GM21360 (cell line): Measurements from ENCODE around the gene ASB15.

Source experiments
- ATAC-seq: cut with Tn5 transposase; IDR thresholded peaks from one replicate; pipeline ENCODE4 v1.9.1; 2021; ENCODE audit warnings: mild to moderate bottlenecking, moderate library complexity; ENCODE audit not compliant: unreplicated experiment

The ASB15 gene

GRCh38 chr7:123594813-123595241, 6.8 kb upstream of the ASB15 start:
- no peak for ATAC-seq

DNA sequence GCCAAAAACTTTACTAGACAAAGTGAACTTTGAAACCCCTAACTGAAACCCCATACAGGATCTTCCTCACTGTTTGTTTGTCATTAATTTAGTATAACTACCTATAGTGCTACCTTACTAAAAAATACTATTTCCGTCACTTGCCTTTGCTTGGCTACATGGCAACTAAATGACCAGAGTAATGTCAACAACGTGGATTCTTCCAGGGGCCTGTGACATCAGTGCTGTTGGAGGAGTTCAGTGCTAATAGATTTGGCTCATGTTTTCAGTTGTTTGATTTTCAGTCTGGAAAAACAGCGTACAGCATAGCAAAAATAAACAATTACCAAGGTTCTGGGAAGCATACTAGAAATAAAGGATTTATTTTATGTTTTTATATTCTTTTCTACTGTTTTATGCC, 3.0 kb upstream of the ASB15 start:
- ATAC-seq = no peak

DNA sequence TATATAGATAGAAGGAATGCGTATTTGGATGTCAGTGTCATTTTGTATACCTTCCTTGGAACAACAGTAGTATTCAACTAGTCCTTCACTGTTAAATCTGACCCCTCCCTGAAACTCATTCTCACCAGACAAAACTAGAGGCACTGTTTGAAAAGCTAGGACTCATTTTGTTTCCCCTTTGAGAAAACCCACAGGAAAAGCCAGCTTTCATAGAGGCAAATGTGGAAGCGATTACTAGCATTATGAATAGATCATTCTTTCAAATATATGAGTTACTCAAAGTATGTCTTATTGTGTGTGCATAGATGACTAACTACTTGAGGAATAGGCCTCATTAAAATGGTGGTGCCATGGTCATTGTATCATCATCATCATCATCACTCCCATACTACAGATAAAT, 1.9 kb upstream of the ASB15 start:
- ATAC-seq = no peak

DNA sequence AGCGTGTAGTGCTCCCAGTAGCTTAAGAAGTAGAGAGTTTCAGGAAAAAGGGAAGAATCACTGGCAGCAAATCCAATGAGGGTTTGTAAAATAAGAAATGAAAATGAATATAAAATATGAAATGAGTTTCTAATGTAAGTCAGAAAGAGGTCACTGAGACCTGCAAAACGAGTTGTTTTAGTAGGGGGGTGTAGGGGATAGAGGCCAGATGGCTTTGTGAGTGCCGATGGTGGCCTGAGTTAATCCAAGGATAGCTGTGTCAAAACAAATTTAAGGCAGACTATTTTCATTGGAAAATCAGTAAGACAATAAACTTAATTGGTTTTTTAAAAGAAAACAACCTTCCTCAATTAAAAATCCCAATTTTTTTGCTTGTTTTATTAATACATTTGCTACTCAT, 745 bp upstream of the ASB15 start:
- ATAC-seq = no peak

DNA sequence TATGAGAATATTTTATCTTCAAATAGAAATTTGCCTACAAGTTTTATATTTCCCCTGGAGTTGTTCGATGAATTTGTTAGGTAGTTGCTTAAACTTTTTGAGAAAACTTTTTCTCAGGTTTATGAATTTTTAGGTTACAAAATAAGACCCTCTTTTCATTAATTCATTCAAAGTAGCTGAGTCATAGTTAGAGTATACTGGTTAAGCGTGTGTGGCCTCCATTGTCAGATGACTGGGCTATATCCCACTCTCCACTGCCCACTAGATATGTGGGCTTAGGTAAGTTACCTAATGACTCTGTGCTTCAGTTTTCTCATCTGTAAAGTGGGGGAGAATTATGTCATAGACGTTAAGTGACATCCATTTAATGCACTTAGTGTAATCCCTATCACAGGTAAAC, 1.0 kb downstream of the ASB15 start:
- no peak for ATAC-seq

- ATAC-seq = no peak
Observed at GRCh38 chr7:123604739-123605138, 3.1 kb downstream of the ASB15 start.

- ATAC-seq = no peak
Observed at GRCh38 chr7:123607423-123607975, 5.9 kb downstream of the ASB15 start.

GRCh38 chr7:123608991-123609882, 7.6 kb downstream of the ASB15 start:
- no peak for ATAC-seq

- ATAC-seq = no peak
Observed at GRCh38 chr7:123609883-123610239, 8.2 kb downstream of the ASB15 start.

DNA sequence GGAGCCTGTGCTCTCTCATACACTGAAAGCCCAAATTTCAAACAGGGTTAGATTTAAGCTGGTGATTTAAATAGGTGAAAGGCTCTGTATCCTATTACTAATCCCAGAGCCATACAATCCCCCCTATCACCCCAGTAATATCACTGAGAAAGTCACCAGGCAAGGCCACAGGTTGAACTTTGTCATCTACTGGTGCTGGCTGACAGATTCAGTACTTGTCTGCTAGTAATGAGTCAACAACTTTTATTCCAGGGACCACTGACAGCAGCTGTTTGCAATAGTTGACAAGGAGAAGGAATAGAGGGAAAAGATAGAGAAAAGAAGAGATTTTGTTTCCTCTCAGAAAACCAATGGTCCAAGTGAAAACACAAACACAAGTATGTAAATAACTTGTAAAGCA, 10.4 kb downstream of the ASB15 start:
- no peak for ATAC-seq

DNA sequence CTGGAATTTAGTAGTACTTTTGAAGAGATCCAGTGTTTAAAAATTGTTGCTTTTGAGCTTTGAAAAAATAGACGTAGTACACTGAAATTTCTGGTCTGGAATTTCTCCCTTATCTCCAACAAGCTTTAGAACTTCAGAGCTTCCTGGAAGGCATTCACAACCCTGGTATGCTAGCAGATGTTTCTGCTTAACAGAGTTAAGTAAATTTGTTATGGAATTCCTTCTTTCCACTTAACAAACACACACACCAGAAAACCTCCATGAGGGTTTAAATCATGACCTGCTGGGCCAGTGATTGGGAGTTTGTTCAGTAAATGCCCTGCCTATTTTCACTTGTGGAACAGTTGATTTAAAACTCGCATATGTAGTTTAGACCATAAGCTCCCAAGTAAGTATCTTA, 13.7 kb downstream of the ASB15 start:
- ATAC-seq = no peak

DNA sequence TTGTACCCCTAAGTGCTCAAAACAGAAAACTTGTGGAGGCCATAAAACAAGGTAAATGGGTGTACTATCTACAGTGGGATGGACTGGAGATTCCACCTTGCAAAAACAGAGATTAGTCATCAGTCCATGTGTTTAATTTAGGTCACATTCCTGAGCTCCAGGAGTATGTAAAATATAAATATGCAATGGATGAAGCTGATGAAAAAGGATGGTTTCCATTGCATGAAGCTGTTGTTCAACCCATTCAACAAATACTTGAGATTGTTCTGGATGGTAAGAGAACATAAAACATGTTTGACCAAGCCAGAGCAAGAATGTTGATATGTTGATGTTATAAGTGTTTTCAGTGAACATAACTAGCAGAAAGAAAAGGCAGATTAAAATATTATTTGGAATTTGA, 14.6 kb downstream of the ASB15 start:
- no peak for ATAC-seq

GRCh38 chr7:123621707-123622106, 20.1 kb downstream of the ASB15 start:
- ATAC-seq = no peak

- ATAC-seq = no peak
Observed at GRCh38 chr7:123622660-123623386, 21.2 kb downstream of the ASB15 start.

DNA sequence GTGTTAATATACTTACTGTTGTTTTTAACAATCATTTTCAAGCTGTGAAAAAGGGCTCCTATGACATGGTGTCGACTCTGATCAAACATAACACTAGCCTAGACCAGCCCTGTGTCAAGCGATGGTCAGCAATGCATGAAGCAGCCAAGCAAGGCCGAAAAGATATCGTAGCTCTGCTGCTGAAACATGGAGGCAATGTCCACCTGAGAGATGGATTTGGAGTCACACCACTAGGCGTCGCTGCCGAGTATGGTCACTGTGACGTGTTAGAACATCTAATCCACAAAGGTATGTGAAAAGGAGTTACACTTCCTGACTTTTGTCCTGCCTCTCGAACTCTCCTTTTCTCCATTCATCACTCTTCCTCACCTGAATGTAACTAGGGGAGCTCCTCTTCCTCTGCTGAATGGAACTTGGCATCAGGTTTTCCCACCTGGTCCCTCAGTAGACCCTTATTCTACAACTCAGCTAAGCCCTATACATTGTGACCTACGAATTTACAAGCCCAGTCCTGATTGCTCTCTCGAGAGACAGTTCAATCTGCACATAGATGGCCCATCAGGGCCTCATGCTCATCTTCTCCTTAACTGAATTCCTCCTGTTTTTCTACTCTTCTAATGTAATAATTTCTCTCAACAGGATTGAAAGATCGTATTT, 23.0 kb downstream of the ASB15 start:
- ATAC-seq = peak; percentile 98

DNA sequence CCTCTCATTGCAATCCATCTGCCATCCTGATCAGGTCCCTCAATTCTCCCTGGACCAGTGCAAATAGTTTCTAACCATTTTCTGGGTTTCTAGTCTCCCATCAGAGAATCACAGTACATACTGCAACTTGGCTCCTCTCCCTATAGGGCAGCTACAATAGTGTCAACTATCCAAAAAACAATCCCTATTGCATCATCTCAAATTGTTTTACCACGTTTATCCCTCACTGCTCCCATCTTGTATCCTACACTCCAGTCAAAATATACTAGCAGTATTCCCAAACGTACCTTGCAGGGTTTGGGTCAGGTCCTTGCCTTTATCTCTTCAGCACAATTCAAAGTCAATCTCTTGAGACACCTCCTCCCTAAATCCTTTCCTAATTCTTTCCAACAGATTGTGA, 23.6 kb downstream of the ASB15 start:
- no peak for ATAC-seq

- ATAC-seq = no peak
Observed at GRCh38 chr7:123627851-123628250, 26.2 kb downstream of the ASB15 start.

DNA sequence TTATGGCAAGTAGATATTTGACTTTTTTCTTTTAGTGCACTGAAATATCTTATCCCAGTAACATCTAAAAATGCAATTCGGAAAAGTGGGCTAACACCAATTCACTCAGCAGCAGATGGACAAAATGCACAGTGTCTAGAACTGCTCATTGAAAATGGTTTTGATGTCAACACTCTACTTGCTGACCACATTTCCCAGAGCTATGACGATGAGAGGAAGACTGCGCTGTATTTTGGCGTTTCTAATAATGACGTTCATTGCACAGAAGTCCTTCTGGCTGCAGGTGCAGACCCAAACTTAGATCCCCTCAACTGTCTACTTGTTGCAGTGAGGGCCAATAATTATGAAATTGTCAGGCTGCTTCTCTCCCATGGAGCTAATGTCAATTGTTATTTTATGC, 27.2 kb downstream of the ASB15 start:
- ATAC-seq = no peak

GRCh38 chr7:123629281-123629680, 27.7 kb downstream of the ASB15 start:
- ATAC-seq = no peak

DNA sequence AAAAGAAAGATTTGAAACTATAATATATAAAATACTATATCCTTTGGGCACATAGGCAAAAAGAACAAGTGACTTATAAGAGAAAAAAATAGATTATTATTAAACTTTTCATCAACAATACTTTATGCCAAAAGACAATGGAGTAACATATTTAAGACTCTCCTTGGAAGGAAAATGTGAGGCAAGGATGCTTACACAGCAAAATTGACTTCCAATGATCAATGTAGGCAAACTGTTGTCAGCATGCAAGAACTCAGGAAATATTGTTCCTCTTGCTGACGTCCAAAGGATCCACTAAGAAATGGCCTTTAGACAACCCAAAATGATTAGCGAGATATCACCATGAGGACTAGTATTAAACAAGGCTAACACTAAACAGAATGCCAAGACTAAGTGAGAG, 31.2 kb downstream of the ASB15 start:
- no peak for ATAC-seq

DNA sequence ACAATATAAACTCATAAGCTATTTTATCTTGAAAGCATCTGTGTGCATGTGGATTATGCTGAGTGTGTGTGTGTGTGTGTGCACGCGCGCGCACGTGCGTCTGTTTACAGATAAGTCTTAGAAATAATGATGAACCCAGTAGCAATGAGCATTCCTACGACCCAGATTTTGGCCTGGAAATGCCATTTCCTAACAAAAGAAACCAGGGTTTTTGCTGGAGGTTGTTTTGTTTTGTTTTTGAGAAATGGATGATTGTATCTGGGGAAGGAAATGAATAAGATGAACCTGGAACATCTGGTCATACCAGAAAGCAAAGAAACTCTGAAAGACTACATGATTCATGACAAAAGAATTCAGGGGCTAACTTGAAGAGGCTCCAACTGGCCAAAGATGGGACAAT, 31.9 kb downstream of the ASB15 start:
- ATAC-seq = no peak
